ENCODE measurements around the gene TEKT4. TPM values are rescaled to one million over a fixed set of nuclear protein-coding genes. Genes with fewer than 3 reads are reported as not detected.
"Not testable (repeated sequence)": the region's sequence is repeated elsewhere in the genome, so short reads cannot be mapped to it uniquely, and the experiment has no call there.

Gene TEKT4
- polyA plus RNA-seq, 1 donor (not counting 4 experiments of a cell fraction or from before 2014, with no cell fraction given) = not detected

DNA sequence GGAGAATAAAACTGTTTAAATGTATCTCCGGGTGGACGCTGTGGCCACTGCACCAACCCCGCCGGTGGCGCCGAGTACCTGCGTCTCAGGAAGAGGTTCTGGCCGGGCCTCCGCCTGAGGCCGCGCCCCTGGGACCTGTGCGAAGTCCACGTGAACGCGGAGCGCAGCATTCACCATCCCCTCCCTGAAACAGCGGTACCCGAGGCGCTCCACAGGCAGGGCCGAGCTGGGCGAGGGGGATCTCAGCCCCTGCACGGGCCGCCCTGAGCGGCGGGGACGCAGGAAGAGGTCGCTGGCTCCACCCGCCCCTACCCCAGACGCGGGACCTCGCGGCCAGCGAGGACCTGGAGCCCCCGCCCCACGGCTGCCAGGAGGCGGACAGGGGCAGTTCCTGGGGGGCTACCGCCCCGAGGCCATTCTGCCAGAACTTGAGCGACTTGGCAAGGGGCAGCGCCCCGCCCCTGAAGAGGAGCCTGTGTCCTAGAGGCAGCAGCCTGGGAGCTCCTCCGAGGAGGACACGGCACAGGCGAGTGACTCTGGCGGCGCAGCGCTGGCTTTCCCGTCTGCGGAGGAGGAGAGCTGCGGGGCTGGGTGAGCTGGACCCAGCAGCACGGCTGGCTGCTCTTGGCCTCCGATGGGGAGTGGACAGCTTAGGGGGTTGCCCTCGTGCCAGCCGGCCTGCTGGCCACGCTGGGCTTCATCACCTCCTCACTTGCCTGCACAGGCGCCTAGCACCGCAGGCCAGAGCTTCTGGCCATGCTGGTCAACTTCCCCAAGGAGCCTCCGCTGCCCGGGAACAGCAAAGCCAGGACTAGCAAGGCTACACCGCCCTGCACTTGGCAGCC lies 9.7 kb upstream of the TEKT4 start:
- Histone ChIP-seq H3K4me3 (ENCODE audit: control insufficient read depth in 2 of 3, extremely low read depth in 1 of 3, insufficient read depth in 2 of 3, low read depth in 1 of 3, low read length in 3 of 3) (no peak overlapping the region), H3K79me2 (ENCODE audit: control insufficient read depth, insufficient read depth, low read length) (no peaks in the 10 kb centered on the region), H3K27ac (ENCODE audit: control insufficient read depth, insufficient read depth, low read length) (no peak overlapping the region), H3K4me1 (ENCODE audit: control insufficient read depth, extremely low read depth, insufficient read depth, low read length) (no peaks in the 10 kb centered on the region), H3K4me2 (ENCODE audit: control insufficient read depth, extremely low read depth, insufficient read depth, low read depth, low read length) (no peak overlapping the region), H4K20me1 (ENCODE audit: control insufficient read depth, extremely low read depth, insufficient read depth, low read length) (no peaks in the 10 kb centered on the region), H3K9ac (ENCODE audit: control insufficient read depth, extremely low read depth, insufficient read depth, low read length) (no peak overlapping the region), H3K9me3 (ENCODE audit: control insufficient read depth, low read depth, low read length) (no peaks in the 10 kb centered on the region), H3K9me1 (ENCODE audit: control insufficient read depth, extremely low read depth, insufficient read depth, low read length) (no peaks in the 10 kb centered on the region), H3K27me3 (ENCODE audit: control insufficient read depth, extremely low read depth, insufficient read depth, low read length) (peaks cover 24% of the 10 kb centered on the region), H3K36me3 (ENCODE audit: control insufficient read depth in 2 of 2, extremely low read depth in 1 of 2, insufficient read depth in 2 of 2, low read length in 2 of 2) (no peaks in the 10 kb centered on the region), H2AFZ (ENCODE audit: control insufficient read depth, low read length) (no peak overlapping the region)
- dilution Hi-C loops (cut with MboI; ENCODE audit: extremely low pct_ligation_motif_present, low sequenced_read_pairs) = no loop called here
- FAIRE-seq (no peak), DNase-seq (ENCODE audit: low read depth, low spot score) (no peak)
- no peak for TF ChIP-seq EZH2 (IDR thresholded peaks at IDR 0.05; ENCODE audit: low read length)
- TF ChIP-seq, protein P1, sequence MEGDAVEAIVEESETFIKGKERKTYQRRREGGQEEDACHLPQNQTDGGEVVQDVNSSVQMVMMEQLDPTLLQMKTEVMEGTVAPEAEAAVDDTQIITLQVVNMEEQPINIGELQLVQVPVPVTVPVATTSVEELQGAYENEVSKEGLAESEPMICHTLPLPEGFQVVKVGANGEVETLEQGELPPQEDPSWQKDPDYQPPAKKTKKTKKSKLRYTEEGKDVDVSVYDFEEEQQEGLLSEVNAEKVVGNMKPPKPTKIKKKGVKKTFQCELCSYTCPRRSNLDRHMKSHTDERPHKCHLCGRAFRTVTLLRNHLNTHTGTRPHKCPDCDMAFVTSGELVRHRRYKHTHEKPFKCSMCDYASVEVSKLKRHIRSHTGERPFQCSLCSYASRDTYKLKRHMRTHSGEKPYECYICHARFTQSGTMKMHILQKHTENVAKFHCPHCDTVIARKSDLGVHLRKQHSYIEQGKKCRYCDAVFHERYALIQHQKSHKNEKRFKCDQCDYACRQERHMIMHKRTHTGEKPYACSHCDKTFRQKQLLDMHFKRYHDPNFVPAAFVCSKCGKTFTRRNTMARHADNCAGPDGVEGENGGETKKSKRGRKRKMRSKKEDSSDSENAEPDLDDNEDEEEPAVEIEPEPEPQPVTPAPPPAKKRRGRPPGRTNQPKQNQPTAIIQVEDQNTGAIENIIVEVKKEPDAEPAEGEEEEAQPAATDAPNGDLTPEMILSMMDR (optimal IDR thresholded peaks at IDR 0.05 in 1 of 3, IDR thresholded peaks at IDR 0.05 in 1 of 3, conservative IDR thresholded peaks at IDR 0.05 in 1 of 3; ENCODE audit: extremely low read depth in 1 of 3, insufficient read depth in 2 of 3, low read length in 3 of 3) = no peak

- DNase-seq (ENCODE audit: low read depth, low spot score); H4K20me1 ChIP-seq (ENCODE audit: control insufficient read depth, extremely low read depth, insufficient read depth, low read length); H3K4me3 ChIP-seq (ENCODE audit: control insufficient read depth in 2 of 3, extremely low read depth in 1 of 3, insufficient read depth in 2 of 3, low read depth in 1 of 3, low read length in 3 of 3); H3K9me1 ChIP-seq (ENCODE audit: control insufficient read depth, extremely low read depth, insufficient read depth, low read length); H3K4me1 ChIP-seq (ENCODE audit: control insufficient read depth, extremely low read depth, insufficient read depth, low read length); H3K9ac ChIP-seq (ENCODE audit: control insufficient read depth, extremely low read depth, insufficient read depth, low read length); H3K4me2 ChIP-seq (ENCODE audit: control insufficient read depth, extremely low read depth, insufficient read depth, low read depth, low read length); H3K9me3 ChIP-seq (ENCODE audit: control insufficient read depth, low read depth, low read length); H3K36me3 ChIP-seq (ENCODE audit: control insufficient read depth in 2 of 2, extremely low read depth in 1 of 2, insufficient read depth in 2 of 2, low read length in 2 of 2); FAIRE-seq; H3K27ac ChIP-seq (ENCODE audit: control insufficient read depth, insufficient read depth, low read length); H2AFZ ChIP-seq (ENCODE audit: control insufficient read depth, low read length); dilution Hi-C loops (cut with MboI; ENCODE audit: extremely low pct_ligation_motif_present, low sequenced_read_pairs); H3K79me2 ChIP-seq (ENCODE audit: control insufficient read depth, insufficient read depth, low read length): not testable (repeated sequence)
- H3K27me3 ChIP-seq (ENCODE audit: control insufficient read depth, extremely low read depth, insufficient read depth, low read length) = peaks cover 19% of the 10 kb centered on the region
These were observed 8.3 kb upstream of the TEKT4 start for GRCh38 chr2:94862903-94863302.
